Activated CD8-positive, alpha-beta memory T cell treated with anti-CD3 and anti-CD28 coated beads for 24 hours (primary cell): Measurements from ENCODE around the gene FOSL1.

Source experiments
- DNase-seq: peaks from one replicate; pipeline ENCODE4 v3.0.0-alpha.2; 2020

Gene FOSL1

DNA sequence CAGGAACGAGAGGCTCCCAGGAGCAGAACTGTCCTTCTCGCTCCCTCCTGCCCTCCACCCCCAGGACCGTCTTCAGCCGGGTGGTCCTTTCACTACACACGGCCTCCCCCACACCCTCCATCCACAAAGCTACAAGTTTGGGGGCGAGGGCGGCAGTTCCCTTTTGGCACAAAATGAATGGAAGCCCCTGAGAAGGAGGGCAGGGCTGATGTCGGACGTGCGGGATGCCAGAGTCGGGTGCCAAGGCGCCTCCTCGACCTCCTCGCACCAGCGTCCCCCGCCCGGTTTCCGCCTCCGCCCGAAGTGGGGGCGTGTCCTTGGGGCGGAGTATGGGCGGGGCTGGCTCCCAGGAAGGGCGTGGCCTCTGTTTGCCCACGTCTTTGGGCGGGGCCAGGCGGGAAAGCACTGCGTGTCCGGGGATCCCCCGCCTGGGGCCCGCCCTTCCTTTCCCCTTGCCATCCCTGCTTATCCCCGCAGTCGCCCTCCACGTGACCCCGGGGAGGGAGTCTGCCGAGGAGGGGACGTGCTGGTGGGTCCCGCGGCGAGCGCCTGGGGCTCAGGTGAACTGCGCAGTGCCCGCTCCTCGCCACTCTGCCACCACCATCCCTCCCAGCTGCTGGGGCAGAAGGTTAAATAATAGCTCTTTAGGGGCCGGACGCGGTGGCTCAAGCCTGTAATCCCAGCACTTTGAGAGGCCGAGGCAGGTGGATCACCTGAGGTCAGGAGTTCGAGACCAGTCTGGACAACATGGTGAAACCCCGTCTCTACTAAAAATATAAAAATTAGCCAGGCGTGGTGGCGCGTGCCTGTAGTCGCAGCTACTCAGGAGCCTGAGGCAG is 26.7 kb downstream of the FOSL1 start:
- DNase-seq, result peak; percentile 100

DNA sequence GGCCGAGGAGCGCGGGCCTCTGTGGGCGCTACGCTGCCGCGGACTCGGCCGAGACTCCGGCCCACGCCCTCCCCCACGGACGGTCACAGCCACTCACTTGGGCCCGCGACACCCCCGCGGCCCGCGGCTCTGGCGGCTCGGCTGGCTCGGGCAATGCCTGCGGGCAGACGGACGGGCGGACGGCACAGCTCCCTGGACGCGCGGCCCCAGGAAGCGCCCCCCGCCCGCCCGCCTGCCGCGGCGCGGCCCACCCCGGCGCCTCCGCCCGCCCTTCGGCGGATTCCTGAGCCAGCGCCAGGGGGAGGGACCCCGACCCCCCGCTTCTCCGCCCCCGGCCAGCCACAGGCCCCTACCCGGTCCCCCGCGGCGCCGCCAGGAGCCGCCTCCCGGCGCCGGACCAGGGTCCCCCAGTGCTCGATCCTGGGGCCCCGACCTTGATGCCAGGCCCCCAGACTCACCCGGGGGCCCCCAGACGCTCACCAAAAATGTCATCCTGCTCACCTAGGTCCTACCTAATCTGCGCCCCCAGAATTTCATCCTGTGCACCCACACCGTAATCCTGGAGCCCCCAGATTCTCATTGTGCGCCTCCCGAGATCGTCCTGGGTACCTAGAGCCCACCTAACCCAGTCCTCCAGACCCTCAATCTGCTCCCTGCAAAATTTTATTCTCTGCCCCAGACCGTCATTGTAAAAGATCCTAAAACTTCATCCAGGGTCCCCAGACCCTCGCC is 27.4 kb downstream of the FOSL1 start, which contains the start of gene EFEMP2:
Gene EFEMP2 (minus strand): TSS at position 215 of the 732 bp plus-strand sequence. CDS start 446 bp downstream, outside the sequence.
- DNase-seq, result no peak

DNA sequence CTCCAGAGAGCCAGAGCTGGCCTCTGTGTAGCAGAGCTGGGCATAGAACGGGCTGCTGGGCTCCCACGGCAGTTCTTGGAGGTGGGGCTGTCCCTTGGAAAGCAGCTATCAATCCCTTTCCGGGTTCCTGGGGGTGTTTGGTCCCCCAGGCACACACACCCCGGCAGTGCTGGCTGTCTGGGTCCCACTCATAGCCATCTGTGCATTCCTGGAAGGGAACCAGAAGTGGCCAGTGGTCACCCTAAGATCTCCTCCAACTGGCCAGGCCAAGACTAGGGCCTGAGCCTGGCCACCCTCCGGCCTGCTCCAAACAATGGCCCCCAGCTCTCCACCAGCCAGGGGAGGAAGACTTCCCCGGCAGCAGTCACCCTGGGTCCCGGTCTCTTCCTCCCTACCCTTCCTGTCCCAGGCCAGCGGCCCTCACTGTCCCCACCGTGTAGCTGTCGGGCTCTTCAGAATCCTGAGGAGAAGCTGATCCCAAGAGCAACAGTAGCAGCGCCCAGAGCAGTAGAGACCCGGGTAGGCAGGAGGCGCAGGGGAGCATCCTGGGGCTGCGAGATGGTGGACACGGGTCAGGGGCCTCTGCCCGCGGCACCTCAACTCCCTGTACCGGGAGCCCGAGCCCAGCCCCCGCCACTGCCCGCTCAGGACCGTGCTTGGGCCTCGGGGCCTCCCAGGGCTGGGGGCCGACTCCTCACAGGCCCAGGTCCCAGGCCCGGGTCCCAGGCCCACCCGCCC is 28.2 kb downstream of the FOSL1 start:
- DNase-seq, result no peak

DNA sequence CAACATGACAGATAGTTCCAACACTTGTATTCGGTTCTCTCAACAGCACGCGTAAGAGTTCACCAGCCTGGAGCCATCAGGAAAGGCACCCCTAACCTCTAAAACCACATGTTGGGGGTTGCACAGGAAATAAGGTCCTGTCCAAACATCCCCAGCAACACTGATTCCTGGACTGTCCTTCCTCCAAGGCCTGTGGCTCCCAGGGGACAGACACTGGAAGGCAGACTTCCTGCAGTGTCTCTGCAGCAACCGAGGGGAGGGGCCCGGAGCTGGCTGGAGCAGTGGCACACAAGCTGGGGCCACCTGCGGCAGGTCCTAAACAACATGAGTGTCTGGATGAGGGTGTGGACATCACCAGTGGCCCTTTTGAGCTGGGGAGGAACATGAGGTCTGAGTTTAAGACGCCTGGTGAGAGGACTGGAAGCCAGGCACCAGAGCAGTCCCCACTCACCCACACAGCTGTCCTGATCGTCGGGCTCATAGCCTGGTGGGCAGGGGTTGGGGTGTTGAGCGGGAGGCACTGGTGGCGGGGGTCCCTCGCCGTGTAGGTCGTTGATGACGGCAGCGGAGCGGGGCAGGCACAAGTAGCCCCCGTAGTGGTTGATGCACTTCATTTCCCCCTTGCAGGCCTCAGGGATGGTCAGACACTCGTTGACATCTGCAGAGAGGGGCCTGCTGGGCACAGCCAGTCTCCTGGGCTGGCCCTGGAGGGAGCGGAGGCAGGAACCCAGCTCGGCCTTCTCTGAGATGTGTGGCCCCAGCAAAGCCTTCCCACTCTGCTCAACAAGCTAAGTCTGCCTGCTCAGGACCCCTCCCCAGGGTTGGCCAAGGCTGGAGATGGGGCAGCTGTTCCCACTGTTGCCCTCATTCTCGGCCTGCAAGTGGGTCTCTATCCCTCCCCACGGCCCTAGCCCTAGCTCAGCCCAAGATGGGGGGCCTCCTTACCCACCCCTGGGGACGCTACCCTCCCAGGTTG is 29.2 kb downstream of the FOSL1 start:
- no peak for DNase-seq

DNA sequence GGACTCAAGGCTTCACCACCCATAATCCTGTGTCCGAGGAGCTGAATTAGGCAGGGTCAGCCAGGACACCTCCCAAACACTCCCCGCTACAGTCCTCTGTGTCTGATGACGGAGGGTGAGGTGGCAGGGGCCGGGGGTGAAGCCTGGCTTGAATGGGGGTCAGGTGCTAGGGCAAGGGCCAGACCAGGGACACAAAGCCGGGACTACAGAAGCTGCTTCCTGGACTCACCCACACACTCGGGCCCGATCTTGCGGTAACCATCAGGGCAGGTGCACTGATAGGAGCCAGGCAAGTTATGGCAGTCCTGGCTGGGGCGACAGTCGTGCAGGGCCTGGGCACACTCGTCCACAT is 29.9 kb downstream of the FOSL1 start:
- DNase-seq, result no peak

DNA sequence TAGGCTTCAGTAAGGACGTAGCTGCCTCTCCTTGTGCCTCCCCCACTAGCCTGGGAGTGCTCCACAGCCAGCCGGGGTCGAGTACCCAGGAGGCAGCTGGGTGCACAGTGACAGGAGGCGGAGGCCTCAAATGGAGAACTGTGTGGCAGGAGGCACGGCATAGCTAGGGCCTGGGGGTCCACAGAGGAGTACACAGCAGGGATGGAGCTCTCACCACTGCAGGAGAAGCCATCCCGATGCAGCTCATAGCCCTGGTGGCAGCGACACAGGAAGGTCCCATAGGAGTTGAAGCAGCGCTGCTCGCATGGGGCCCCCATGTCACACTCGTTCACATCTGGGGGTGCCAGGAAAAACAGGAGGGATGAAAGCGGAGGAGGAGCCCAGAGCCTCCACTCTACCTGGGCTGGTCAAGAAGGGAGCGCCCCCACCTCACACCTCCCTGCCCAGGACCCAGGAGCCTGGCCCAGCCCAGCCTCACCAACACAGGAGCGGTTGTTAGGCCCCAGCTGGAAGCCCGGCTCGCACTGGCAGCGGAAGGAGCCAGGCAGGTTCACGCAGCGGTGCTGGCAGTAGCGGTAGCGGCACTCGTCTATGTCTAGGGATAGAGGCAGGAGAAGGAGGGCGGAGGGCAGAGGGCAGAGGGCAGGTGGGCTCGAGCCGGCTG is 30.4 kb downstream of the FOSL1 start:
- no peak for DNase-seq

DNA sequence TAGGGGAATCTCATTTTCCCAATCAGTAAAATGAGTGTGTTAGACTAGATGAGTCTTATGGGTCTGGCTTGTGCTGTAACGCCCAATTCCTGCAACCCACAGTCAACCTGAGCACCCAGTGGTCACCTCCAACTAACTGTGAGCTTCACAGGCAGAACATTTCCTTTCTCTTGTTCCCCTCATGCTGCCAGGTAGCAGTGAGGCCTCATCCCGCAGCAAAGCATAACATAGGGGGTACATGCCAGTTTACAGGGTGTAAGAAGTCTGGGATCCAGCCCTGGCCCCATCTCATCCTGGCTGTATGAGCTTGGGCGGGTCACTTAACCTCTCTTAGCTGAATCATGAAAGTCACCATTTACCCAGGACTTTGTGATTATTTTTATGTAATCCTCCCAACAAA is 31.3 kb downstream of the FOSL1 start:
- DNase-seq, result no peak

DNA sequence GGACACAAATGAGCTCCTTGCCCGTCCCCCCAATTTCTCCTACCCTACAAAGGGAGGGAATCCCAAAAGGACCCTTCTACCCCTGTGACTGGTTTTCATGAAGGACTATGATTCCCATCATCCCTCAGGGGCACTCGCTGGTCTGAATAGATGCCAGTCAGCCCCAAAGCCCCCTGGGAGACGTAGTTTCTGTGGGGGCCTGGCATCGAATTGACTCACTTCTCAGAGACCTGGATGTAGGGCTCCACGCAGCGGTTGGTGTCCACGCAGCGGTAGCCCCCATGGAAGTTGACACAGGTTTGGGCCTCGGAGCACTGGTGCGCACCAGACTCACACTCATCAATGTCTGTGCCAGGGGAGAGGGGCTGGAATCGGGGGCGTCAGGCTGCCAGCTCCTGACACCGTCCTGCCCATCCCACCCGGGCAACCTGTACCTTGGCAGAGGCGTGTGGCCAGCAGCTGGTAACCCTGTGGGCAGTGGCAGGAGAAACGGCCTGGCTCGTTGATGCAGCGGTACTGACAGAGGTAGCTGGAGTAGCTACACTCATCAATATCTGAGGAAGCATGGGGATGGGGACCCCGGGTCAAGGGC is 32.0 kb downstream of the FOSL1 start:
- DNase-seq, result no peak

DNA sequence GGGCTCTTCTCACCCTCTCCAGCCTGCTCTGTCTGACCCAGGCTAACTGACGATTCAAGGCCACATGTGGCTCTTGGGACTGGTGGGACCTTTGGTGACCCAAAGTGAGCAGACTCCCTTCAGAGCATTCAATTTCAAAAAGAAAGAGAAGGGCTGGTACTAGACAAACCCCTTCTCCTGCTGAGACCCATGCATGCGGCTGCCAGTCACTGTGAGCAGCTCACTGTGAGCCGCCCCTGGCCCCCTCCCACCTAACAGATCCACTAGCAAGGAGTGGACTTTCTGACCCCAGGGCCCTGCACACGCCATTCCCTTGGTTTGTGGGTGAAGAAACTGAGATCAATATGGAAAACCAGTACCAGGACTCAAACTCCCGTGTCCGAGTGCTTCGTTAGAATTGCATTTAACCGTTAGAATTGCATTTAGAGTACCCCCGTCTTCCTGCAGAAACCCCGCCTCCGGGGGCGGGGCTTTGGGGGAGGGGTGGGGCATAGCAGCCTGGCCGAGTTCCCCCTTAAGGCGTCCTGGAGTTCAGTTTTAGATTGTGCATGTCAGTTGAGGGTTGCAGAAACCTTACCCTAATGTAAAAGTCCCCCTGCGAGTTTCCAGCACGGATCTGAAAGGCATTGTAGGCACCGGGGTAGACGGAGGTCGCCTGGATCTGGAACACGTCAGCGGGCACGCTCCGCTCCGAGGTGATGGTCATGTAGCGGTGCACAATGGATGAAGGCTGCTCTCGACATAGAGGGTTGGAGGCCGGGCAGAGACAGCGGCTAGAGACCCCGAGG is 32.7 kb downstream of the FOSL1 start:
- no peak for DNase-seq

DNA sequence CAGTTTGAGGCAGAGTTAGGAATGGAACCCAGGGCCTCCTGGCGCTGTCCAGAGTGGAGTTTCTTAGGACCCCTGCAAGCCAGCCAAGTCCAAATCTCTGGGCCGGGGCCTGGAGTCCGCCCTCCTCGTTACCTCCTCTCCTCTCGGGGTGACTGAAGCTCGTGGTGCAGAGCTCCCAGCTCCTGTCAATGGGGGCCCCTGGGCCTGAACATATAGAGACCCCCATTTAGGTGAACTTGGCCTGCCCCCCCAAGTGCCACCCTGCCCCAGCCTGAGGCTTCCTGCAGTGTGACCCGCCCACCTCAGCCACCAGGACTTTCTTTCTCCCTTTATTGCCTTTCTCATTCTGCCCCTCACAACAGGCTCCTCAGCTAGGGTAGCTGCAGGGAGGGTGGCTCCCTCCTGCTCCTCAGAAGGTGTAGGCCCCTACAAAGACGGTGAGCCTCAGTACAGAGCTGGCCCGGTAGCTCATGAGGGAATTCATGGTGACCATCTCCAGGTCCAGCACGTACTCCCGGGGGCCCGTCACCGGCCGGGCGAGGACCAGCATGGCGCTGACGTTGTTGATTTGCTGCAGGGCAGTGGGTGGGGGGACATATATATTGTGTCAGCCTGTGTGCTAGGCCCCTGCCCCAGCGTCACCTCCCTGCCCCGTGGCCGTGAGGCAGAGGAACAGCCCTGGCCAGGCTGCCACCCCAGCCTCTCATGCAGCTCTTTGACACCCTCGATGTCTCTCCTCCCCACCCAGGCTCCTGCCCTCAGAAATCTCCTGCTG is 33.5 kb downstream of the FOSL1 start:
- DNase-seq, result no peak

DNA sequence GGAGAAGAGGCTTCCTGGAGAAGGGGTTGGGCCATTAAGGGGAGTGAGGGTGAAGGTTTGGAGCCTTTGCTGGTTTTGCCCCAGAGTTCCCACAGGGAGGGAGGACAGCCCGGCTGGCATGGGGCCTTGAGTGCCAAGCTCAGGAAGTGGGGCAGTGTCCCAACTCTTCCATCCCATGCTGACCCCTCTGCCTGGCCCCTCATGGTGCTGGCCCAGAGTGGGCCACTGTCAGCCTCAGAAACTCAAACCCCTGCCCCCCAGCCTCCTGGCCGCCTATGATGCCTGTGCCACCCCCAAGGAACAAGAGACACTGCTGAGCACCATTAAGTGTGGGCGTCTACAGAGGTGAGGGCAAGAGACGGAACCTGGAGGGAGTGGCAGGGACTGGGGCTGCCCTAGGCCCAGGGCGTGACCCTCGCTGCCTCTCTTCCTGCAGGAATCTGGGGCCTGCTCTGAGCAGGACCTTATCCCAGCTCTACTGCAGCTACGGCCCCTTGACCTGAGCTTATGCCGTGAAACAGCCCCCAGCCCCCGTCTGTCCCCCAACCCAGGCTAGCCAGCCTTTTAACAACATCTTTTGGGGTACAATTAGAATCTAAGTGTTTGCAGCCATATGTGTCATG is 34.5 kb downstream of the FOSL1 start:
- DNase-seq, result no peak

DNA sequence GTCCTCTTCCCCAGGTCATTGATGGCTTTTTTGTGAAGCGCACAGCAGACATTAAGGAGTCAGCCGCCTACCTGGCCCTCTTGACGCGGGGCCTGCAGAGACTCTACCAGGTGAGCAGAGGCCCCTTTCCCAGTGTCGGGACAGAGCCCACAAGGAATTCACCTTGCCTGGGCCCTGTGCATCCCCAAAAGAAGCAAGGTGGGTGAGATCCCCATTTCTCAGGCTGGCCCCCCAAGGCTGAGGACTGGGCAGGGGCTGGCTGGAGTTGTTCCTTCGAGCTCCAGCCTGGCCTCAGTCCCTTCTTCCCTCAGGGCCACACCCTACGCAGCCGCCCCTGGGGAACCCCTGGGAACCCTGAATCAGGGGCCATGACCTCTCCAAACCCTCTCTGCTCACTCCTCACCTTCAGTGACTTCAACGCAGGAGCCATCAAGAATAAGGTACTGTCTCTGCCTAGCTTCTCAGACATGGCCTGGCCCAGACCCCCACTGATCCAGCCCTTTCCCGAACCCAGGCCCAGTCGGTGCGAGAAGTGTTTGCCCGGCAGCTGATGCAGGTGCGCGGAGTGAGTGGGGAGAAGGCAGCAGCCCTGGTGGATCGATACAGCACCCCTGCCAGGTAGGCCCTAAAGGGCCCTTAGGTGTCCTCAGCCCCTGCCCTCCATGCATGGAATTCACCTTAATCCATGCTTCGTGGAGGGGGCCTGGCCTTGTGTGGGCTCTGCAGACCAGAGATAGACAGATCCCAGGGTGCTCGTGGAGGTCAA is 35.3 kb downstream of the FOSL1 start:
- no peak for DNase-seq

DNA sequence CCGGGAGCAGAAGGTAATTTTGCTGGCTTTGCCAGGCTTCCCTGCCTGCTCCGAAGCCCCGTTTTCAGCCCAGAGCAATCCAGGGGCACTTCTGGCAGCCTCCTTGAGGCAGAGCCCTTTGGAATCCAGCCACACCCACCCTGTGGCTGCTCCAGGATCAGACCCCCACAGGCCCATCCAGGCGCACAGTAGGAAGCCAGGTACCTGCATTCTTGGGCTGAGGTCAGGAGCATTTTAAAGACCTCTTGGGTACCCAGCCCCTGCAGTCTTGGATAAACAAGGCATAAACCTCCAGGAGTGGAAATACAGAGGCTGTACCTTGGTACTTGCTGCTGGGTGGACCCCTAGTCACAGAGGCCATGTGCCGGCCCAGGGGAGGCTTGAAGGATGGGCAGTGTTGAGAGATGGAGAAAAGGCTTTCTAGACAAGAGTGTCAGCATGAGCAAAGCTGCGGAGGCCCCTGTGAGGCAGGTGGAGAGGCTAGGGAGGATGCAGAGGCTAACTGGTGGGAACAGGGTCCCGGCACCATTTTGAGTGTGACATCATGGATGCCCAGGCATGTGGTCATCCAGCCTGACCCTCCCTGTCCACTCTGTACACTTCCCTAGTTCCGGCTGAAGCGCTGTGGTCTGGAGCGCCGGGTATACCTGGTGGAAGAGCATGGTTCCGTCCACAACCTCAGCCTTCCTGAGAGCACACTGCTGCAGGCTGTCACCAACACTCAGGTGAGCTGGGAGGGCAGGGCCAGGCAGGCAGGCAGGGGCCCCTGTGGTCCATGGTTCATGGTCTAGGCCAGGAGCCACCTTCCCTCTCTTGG is 36.1 kb downstream of the FOSL1 start:
- no peak for DNase-seq

DNA sequence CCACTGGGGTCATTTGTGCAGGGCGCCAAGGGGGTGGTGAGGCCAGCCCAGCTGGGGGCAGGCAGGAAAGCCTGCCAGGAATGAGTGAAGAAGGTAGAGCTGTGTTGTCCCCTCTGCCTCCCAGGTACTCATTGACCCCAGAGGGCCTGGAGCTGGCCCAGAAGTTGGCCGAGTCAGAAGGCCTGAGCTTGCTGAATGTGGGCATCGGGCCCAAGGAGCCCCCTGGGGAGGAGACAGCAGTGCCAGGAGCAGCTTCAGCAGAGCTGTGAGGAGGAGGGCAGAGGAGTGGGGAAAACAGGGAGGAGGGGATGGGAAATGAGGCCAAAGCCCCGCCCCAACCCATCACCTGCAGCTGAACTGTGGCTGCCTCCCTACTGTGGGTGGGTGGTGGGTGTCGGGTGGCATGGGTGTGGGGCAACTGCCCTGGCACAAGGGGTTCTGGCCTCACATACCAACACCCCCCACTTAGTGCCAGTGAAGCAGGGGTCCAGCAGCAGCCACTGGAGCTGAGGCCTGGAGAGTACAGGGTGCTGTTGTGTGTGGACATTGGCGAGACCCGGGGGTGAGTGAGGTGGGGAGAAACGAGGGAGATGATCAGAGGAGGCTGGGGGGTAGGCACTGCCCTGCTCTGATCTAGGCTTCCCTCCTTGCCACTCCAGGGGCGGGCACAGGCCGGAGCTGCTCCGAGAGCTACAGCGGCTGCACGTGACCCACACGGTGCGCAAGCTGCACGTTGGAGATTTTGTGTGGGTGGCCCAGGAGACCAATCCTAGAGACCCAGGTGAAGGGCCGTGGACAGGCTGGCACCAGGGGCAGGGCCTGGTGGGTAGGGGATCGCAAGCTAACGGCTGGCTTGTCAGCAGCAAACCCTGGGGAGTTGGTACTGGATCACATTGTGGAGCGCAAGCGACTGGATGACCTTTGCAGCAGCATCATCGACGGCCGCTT is 37.0 kb downstream of the FOSL1 start:
- DNase-seq, result no peak

DNA sequence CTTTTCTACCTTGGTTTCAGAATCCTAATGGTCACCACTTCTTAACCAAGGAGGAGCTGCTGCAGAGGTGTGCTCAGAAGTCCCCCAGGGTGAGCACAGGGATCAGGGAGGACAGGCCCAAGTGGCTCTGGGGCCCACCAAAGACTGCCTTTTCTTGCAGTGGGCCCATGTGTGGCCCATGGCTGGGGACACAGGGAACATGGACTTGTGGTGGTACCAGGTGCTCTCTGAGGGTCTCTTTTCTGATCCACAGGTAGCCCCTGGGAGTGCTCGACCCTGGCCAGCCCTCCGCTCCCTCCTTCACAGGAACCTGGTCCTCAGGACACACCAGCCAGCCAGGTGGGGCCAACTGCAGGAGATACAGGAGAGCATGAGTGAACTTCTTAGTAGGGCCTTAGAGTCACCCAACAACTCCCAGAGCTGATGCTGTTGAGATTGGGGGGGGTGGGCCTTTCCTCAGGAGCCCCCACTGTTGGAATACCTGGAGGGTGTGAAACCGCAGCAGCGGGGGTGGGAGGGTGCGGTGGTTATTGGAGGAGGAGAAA is 37.9 kb downstream of the FOSL1 start:
- no peak for DNase-seq
